NCI-H526 (cell line): Measurements from ENCODE around the gene TP63.

Experiments
- DNase-seq, 2 experiments: peaks; one replicate each; lab custom pipeline; 2025; lab: John Stamatoyannopoulos, UW

TP63 gene

GRCh38 chr3:189851682-189852081 is 220.5 kb downstream of the TP63 start:
- no peak for DNase-seq

- no peak for DNase-seq
Measured at GRCh38 chr3:189853906-189854305, 222.7 kb downstream of the TP63 start.

- no peak for DNase-seq
Measured at GRCh38 chr3:189860296-189860695, 229.1 kb downstream of the TP63 start.

- DNase-seq = no peak
Measured at GRCh38 chr3:189862385-189862998, 231.3 kb downstream of the TP63 start.

GRCh38 chr3:189863031-189863430 is 231.8 kb downstream of the TP63 start:
- DNase-seq = no peak

GRCh38 chr3:189868061-189868460 is 236.9 kb downstream of the TP63 start:
- no peak for DNase-seq

- no peak for DNase-seq
Measured at GRCh38 chr3:189869165-189869564, 238.0 kb downstream of the TP63 start.

GRCh38 chr3:189871418-189871817 is 240.2 kb downstream of the TP63 start:
- DNase-seq = no peak

- DNase-seq = no peak
Measured at GRCh38 chr3:189883113-189883753, 252.0 kb downstream of the TP63 start.

GRCh38 chr3:189890496-189890895 is 259.3 kb downstream of the TP63 start:
- DNase-seq = no peak

GRCh38 chr3:189896533-189896932 is 265.3 kb downstream of the TP63 start:
- no peak for DNase-seq

GRCh38 chr3:189897406-189897805 is 266.2 kb downstream of the TP63 start:
- no peak for DNase-seq

GRCh38 chr3:189898559-189899153 is 267.5 kb downstream of the TP63 start:
- DNase-seq = no peak

- no peak for DNase-seq
Measured at GRCh38 chr3:189899186-189899585, 268.0 kb downstream of the TP63 start.

GRCh38 chr3:189900578-189900977 is 269.4 kb downstream of the TP63 start:
- no peak for DNase-seq

- DNase-seq = no peak
Measured at GRCh38 chr3:189901481-189901880, 270.3 kb downstream of the TP63 start.

GRCh38 chr3:189902230-189903186 is 271.3 kb downstream of the TP63 start:
- no peak for DNase-seq

- no peak for DNase-seq
Measured at GRCh38 chr3:189903562-189904250, 272.5 kb downstream of the TP63 start.

GRCh38 chr3:189907803-189908202 is 276.6 kb downstream of the TP63 start:
- DNase-seq = no peak

GRCh38 chr3:189908646-189909045 is 277.5 kb downstream of the TP63 start:
- no peak for DNase-seq

GRCh38 chr3:189909139-189909538 is 277.9 kb downstream of the TP63 start:
- DNase-seq = no peak

GRCh38 chr3:189909573-189909972 is 278.4 kb downstream of the TP63 start:
- DNase-seq = no peak
